Measurements from ENCODE around the gene OR4D6.

- TF ChIP-seq TAF1 (IDR thresholded peaks at IDR 0.05; ENCODE audit: borderline replicate concordance, insufficient read depth, low read length) (no peak), POLR2AphosphoS5 (IDR thresholded peaks at IDR 0.05; ENCODE audit: low read depth, low read length) (no peak)
Observed at GRCh38 chr11:59423835-59424234, 32.9 kb upstream of the OR4D6 start.

Data from PFSK-1 (cell line).